NB4 (cell line): Measurements from ENCODE around the gene PHKA1.

Source experiments
- POLR2A ChIP-seq: IDR thresholded peaks from 2 replicates; pipeline ENCODE4 v1.6.1; 2011; ENCODE audit warnings: mild to moderate bottlenecking; ENCODE audit not compliant: insufficient read length; ENCODE audit errors: extremely low read depth
- TF ChIP-seq, protein P1 (sequence below): IDR thresholded peaks from one replicate; pipeline ENCODE4 v1.5.1; 2012; ENCODE audit warnings: low read depth, low read length

- TF ChIP-seq, protein P1, sequence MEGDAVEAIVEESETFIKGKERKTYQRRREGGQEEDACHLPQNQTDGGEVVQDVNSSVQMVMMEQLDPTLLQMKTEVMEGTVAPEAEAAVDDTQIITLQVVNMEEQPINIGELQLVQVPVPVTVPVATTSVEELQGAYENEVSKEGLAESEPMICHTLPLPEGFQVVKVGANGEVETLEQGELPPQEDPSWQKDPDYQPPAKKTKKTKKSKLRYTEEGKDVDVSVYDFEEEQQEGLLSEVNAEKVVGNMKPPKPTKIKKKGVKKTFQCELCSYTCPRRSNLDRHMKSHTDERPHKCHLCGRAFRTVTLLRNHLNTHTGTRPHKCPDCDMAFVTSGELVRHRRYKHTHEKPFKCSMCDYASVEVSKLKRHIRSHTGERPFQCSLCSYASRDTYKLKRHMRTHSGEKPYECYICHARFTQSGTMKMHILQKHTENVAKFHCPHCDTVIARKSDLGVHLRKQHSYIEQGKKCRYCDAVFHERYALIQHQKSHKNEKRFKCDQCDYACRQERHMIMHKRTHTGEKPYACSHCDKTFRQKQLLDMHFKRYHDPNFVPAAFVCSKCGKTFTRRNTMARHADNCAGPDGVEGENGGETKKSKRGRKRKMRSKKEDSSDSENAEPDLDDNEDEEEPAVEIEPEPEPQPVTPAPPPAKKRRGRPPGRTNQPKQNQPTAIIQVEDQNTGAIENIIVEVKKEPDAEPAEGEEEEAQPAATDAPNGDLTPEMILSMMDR: no peak
- no peak for TF ChIP-seq POLR2A
Measured at GRCh38 chrX:72712094-72712755, 1.9 kb downstream of the PHKA1 start.
